HPDE6-E6E7 (cell line): Measurements from ENCODE around the gene TRDN.
"Not testable (repeated sequence)": the region's sequence is repeated elsewhere in the genome, so short reads cannot be mapped to it uniquely, and the experiment has no call there.

Source experiments
- DNase-seq: peaks from one replicate; pipeline ENCODE4 v3.0.0; 2011; ENCODE audit warnings: missing footprints; ENCODE audit errors: extremely low spot score

TRDN gene

DNA sequence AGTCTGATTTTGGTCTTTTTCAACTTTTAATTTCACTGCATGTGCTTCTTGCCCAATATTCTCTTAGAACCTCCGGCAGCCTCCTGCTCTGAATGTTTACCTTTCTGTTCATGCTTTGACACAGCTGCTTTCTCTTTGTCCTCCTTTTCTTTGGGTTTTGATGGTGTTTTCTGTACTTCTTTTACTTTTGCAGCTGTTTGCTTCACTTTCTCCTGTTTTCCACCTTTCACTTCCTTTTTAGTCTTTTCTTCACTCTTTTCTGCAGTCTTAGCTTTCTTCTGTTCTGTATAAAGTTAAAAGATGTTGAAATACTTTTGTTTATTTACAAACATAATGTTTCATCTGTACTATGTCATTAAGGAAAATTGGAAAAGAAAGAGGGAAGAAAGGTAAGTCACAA is 133.1 kb downstream of the TRDN start:
- no peak for DNase-seq

DNA sequence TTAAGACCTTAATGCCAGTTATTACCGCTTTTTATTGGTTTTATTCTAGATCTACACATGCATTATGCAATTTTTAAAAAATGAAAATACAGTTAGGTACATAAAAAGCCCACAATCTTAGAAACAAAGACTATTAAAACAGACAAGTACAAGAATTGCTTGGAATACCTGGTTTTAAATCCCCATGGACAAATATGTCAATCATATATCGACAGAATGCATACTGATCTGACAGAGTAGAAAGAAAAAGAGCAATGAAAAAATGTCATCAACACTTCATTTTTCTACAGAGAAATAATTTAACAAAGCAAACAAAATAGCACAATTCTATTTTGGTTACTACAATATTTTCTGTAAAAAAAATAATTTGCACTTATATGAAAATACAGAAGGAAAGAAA is 139.7 kb downstream of the TRDN start:
- no peak for DNase-seq

DNA sequence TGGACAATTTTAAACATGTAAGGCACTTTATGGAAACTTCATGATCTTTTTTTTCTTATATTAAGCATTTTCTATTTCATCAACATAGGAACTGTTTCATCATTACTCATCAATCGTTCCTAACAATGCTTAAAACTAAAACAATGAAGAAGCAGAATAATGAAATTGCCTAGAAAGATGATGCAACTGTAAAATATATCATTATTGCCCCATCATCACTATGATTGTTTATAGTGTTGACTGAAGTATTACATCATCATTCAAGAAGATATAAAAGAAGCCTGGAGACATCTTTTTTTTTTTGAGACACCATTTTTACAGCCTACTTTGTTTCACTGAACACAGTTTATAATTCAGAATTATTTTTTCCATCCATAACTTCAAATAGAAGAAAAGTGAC is 147.2 kb downstream of the TRDN start:
- DNase-seq, result no peak

DNA sequence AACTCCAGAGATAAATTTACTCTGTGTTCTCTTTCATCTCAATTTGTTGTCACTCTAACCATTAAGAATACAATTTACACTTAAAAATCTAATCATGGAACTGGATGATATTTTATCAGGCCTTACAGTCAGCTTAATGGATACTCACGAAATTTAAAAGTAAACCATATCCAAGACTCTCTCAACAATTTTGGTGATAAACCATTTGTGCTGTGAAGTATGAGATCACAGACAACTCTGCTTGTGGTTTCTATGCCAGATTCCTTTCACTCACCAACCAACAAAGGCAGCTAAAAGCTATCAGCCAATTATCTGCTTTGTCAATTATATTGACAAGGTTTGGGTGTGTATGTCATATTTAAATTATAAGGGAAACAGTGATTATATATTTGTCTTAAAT is 155.8 kb downstream of the TRDN start:
- DNase-seq, result no peak

DNA sequence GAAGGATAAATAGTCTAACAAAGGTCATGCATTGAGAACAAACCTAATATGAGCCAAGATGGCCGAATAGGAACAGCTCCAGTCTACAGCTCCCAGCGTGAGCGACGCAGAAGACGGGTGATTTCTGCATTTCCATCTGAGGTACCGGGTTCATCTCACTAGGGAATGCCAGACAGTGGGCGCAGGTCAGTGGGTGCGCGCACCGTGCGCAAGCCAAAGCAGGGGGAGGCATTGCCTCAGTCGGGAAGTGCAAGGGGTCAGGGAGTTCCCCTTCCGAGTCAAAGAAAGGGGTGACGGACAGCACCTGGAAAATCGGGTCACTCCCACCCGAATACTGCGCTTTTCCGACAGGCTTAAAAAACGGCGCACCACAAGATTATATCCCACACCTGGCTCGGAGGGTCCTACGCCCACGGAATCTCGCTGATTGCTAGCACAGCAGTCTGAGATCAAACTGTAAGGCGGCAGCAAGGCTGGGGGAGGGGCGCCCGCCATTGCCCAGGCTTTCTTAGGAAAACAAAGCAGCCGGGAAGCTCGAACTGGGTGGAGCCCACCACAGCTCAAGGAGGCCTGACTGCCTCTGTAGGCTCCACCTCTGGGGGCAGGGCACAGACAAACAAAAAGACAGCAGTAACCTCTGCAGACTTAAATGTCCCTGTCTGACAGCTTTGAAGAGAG is 164.6 kb downstream of the TRDN start:
- not testable (repeated sequence) for DNase-seq

DNA sequence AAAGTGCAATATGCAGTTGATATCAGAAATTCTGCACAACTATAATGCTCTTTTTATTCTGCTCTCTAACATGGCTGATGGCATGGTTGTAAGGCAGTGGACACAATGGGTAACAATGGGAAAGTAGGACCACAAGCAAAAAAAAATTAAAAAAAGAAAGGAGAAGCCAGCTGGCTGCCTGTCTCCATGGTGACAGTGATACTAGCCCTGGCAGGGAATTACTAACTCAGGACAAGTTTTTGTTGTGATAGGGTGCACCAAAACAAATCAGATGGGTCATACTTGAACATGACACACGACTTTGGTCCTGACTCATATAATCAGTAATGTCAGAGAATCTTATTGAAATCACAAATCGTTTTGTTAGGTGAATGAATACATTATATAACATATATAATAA is 169.4 kb downstream of the TRDN start:
- DNase-seq, result no peak

DNA sequence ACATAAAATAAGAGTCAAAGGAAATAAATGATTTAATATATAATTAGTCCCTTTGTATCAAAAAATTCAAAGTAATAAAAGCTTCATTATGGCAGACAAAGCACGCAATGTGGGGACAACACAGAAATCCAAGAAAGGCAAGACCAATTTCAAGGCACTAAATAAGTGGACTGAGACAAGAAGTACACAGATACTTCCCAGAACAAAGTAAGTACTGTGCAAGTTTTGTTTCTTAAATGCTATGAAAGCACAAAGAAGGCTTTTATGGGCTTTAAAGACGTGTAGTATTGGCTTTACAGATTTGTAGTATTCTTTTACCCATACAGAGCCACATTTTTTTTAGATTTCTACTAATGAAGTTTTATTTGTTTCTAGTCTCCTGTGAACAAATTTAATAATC is 174.6 kb downstream of the TRDN start:
- DNase-seq, result no peak

DNA sequence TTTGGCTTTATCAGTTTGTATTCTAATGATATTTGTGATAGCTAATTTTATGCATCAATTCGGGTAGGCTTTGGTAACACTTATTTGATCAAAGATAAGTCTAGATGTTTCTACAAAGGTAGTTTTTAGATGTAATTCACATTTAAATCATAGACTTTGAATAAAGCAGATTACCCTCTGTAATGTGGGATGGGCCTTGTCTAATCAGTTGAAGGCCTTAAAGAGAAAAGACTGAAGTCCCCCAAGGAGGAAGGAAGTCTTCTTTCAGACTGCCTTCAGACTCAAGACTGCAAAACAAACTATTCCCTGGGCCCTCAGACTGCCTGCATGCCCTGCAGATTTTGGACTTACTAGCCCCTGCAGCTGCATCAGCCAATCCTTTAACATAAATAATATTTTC is 178.5 kb downstream of the TRDN start:
- DNase-seq, result no peak

DNA sequence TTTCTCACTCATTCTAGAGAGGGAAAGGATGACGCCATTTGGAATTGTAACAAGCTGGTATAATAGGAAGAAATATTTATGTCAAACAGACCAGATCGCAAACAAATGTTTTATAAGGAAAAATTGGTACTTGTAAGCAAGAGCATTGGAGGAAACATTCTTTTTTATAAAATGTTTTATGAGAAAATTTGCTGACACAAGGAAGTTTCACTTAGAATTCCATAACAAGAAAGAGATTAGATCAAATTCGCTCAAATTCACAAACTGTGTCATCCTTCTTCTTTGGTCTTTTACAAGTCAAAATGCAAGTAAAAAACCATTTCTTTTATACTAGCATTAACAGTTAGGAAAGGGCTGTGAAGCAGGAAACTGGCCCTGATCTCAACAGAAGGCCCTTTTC is 179.9 kb downstream of the TRDN start:
- no peak for DNase-seq

DNA sequence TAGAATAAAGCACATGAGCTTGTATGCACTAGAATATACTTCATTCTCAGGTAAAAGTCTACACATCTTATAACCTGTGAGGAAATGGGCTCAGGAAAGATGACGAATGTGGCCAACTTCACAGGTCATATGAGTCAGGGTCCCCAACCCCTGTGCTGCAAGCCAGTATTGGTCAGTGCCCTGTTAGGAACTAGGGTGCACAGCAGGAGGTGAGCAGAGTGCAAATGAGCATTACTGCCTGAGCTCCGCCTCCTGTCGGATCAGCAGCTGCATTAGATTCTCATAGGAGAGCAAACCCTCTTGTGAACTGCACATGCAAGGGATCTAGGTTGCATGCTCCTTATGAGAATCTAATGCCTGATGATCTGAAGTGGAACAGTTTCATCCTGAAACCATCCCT is 182.3 kb downstream of the TRDN start:
- DNase-seq, result no peak

DNA sequence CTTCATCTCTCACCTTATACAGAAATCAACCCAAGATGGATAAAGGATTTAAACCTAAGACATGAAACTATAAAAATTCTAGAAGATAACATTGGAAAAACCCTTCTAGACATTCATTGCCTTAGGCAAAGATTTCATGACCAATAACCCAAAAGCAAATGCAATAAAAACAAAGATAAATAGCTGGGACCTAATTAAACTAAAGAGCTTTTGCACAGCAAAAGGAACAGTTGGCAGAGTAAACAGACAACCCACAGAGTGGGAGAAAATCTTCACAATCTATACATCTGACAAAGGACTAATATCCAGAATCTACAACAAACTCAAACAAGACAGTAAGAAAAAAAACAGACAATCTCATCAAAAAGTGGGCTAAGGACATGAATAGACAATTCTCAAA is 183.7 kb downstream of the TRDN start:
- not testable (repeated sequence) for DNase-seq

DNA sequence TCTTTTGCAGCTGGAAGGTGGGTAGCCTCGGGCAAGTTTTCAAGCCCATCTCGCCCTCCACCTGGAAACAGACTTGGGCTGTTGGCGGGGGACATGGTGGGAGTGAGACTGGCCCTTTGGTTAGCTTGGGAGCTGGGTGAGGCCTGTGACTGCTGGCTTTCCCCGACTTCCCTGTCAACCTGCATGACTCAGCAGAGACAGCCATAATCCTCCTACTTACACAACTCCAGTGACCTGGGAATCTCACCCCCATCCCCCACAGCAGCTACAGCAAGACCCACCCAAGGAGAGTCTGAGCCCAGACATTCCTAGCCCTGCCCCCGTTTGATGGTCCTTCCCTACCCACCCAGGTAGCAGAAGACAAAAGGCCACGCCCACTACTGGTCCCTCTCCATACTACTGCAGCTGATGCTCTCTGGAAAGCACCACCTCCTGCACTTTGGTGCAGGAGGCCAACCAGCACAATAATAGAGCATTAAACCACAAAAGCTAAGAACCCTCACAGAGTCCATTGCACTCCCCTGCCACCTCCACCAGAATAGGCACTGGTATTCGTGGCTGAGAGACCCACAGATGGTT is 188.4 kb downstream of the TRDN start:
- DNase-seq, result no peak

DNA sequence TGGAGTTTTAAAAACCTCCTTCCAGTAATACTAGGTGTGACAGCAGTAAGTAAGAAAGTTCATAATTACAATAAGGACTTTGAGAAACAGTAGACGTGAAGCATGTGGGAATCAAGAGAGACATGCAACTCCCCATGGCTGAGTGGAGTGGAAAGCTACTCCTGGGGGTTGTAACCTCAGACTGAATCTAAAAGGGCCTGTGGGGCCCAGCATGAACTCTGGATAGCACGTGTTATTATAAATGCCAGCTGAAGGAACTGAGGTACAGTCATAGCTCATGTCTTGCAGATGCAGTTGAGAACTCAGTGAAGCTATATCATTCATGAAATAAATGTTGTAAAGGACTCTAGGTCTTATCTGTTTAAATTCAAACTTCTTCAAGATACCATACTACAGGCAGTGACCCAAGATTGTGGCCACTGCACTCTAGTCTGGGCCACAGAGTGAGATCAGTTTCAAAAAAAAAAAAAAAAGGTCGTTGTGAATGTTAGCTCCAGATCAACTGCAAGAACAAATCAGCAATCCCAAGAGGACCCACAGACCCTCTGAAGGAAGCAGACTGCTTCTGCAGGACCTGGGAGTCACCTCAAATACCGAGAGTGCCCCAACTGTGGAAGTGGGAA is 189.3 kb downstream of the TRDN start:
- no peak for DNase-seq

DNA sequence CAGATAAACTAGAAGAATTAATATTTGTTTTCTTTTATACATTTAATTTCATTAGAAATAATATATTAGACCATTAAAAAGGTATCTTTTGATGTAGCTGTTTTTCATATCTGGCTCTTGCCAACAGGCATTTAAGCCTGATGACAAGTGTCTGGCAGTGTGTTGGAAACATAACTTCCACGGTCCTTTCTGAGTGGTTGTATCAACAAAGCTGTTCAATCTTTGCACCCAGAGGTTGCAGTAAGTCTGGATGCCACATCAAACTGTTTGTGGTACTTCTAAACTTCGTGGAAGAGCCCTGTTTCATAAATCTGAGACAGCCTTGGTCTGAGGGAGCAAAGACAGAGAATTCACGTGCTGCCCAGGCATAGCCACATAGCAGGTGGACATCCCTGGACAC is 197.4 kb downstream of the TRDN start:
- DNase-seq, result no peak

DNA sequence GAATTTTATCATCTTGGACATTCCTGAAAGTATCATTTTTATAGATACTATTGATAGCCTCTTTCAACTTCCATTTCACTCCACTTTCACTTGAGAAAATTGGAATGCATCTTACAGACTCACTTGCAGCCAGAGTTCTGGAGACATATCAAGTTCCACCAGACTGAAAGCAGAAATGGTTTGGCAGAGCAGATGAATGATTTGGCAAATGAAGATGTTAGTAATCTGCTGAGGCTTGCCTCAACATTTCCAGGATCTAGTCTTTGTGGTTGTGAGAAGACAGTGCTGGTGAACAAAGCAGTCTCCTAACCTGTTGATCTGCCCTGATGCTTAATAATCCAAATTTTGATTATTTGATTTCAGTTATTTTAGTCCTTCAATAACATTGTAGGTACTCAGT is 202.6 kb downstream of the TRDN start:
- no peak for DNase-seq

DNA sequence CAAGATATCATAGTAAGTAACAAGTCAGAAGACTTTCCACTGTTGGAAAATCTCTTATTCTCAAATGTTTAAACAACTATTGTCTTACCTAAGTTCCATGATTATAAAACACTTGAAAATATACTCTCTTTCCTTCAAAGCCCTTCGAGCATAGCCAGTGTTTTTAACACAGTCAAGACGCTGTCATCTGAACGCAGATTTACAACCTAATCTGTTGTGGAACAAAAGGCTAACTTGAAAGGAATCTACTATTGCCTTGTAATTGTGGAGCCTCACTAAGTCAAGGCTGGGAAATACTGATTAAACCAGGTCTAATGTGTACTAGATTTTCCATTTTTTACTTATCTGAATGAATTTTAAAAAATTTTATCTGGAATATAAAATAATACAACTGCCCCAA is 205.8 kb downstream of the TRDN start:
- DNase-seq, result no peak

DNA sequence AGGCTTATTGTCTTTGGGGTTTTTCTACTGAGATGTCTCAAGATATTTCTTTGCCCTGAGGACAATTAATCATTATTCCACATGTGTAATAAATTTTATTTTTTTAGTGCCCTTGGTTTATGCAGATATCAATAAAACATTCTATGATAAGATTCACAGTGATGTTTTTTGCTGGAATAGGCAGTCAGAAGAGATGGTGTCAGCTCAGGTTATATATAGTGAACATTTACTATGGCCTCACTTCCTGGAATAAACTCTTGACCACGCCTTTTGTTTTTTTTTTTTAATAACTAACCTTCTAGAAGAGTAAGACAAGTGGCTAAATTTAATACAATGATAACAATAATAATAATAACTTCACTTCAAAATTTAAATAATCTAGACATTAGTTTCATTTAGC is 209.7 kb downstream of the TRDN start:
- no peak for DNase-seq

DNA sequence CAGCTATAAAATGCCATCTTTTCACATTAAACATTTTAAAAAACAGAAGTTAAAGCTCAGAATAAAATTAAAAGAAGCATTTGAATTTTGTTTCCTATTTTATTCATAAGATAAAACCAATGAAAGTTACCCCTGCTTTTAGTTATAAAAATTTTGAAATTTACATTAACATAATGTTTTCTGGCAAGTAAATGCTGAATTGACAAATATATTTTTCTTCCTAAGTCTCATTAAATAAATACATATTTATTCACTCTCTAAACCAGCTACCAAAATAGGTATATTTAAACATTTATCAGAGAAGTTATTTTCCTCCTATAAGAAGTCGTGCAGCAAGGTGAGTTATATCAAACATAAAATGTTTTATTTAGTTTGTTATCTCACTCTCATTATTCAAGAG is 213.6 kb downstream of the TRDN start:
- DNase-seq, result no peak

DNA sequence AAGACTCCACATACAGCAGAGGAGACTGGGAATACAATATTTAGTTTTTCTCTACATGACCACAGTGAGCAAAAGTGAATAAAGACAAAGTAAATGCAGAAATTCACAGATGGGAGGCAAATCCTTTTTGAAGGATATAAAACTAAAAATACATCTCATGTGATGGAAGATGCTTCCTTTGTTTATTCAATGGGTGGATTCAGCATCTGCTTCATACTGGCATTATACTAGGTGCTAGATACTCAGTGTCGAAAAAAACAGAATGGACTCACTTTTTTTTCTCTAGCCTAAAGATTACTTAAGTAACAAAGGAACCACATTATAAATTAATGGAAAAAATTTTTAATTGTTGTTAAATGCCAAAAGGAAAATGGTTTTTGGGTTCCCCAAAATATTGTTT is 216.2 kb downstream of the TRDN start:
- DNase-seq, result no peak

DNA sequence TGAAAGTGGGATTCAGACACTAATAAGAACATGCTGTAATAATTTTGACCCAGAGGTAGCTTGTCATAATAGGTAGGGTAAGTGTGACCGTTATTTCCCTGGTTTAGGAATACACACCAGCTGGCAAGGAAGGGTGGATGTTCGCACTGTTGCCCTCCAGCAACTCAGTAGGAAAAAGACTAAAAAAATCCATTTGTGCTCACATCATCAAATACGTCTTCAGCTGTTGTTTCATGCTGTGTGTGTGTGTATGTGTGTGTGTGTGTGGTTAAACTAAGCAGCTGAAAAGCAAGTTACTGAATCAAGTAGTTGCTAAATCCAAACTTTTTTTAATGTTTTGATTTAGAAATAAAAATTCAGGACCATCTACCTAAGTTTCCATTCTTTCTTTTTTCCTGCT is 218.7 kb downstream of the TRDN start:
- no peak for DNase-seq

DNA sequence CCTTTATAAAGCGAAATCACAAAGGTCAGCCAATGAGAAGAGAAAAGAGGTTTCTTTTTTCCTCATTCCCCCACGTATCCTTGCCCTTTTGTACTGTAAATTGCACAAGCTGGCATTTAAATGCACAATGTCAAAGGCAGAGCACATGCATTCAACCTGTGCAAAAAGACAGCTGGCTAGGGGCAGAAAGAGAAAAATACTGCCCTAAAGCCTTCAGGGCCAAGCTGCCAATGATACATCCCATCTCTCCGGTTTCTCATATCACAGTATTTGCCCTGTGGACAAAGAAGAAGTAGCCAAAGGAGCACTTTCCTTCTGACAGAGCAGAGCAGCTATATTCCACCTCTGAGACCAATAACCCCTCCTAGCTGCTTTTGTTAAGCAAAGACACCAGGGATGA is 219.2 kb downstream of the TRDN start:
- no peak for DNase-seq

DNA sequence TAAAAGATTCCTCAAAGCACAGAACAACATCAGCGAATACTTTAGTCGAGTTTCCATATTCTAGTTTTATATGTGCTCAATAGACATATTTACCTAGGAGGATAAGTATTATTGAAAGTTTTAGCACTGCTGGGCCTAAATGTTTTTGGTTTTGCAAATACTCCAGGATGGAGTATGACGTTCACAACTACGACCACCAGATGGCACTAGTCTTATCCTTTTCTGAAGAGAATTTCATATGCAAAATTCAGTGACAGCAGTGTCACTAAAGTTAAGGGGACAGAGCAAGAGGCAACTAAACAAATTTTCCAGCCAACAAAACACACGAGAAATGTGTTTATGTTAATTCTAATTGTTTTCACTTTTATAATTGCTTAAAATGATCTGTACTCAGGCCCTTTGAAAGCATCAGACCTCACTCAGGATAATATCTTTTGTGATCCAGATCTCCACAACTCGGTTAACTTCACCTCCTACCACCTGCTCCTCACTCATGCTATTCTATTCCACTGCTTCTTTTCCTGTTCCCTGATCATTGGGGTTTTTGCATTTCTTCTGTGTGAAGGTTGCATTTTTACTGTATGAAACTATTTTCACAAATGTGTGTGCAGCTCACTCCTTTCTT is 220.8 kb downstream of the TRDN start:
- peak; percentile 1 for DNase-seq

DNA sequence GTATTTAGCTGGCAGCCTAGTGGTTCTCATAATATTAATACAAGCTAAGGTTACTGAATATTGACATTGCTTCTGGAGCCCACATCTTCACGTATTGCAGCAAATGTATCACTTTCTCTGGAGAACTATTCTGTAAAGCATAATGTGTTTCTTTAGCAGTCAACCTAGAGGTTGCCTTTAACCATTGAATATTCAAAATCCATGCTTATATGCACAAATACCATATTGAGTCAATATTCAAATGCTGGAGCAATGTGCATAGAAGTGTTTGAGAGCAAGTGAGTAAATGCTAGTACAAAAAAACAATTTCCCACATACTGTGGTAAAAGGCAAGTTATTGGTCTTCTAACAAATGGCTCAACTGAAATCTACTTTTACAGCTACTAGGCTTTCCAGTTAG is 231.8 kb downstream of the TRDN start:
- DNase-seq, result no peak
